ENCODE data around the gene TRMU.

DNA sequence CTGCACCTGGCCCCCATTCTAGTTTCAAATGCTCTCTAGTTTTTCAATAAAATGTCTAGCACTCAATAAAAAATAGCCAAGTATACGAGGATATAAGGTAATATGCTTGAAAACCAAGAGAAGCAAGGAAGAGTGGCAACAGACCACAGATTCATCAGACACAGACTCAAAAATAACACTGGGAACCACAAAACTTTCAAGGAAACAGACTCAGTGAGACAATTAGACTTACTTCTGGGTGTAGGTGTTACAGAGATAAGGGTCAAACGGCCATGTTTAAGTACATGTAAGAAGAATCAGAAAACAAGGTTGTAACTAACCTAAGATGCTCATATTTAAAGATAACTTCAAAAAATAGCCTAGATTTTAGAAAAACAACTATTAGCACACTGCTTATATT is 67.0 kb downstream of the TRMU start:
- TF ChIP-seq CTCF (IDR thresholded peaks at IDR 0.05; ENCODE audit: poor library complexity) (no peak), EZH2phosphoT487 (IDR thresholded peaks at IDR 0.05; ENCODE audit: low read depth, severe bottlenecking, unreplicated experiment) (no peak), EZH2 (IDR thresholded peaks at IDR 0.05; ENCODE audit: borderline replicate concordance) (no peak)

Data from hepatocyte (in vitro differentiated cells).